Measurements from ENCODE around the gene TMEM114. TPM values are rescaled to one million over a fixed set of nuclear protein-coding genes. Genes with fewer than 3 reads are reported as not detected.

Gene TMEM114
- total RNA-seq, 2 experiments from 2014 or later: not detected

DNA sequence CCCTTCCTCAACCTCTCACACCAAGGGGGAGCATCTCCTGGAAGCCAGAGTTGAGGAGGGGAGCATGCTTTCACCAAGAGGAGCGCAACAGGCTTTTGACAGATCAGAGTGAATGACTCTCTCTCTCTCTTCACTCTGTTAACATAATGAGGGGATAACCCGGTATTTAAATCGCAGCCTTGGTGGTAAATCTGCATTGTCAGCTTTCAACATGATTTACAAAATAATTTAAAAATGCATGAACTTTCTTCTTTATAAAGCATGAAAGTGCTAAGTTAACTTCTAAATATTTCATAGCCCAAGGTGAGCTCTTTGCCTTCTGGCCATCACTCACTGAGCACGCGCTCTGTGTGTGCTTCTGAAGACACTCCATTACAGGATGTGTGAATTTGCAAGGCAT, 61.8 kb downstream of the TMEM114 start:
- POLR2A ChIA-PET: no interaction called here
- H3K4me1 Mint-ChIP-seq (ENCODE audit: low read depth): no peaks in the 10 kb centered on the region

DNA sequence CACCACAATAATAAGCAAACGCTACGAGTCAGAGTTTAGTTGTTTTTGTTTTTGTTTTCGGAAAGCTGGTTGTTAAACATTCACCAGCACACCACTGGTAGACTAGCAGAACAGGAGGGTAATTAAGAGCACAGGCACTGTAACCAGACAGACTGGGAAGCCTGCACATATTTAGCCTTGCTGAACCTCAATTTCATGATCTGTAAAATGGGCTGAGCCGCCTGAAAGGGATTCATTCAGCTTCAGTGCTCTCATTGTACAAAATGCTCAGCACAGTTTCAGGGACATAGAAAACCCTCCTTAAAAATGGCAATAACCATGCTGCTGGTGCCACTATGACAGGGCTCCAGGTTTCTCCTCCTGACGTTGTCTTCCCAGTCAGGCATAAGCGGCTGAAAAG, 66.4 kb downstream of the TMEM114 start:
- ChIA-PET CTCF (no interaction called here), POLR2A (no interaction called here)
- Mint-ChIP-seq H3K9me3 (ENCODE audit: insufficient read depth) (no peaks in the 10 kb centered on the region), H3K27ac (no peak overlapping the region), H3K4me1 (ENCODE audit: low read depth) (no peaks in the 10 kb centered on the region), H3K27me3 (ENCODE audit: low read depth) (no peaks in the 10 kb centered on the region), H3K4me3 (no peak overlapping the region), H3K36me3 (ENCODE audit: low read depth) (no peaks in the 10 kb centered on the region)
- DNase-seq (no peak), ATAC-seq (no peak)

More for the DNA sequence above, 61.8 kb downstream of the TMEM114 start:
- DNase-seq (no peak), ATAC-seq (no peak)
- Mint-ChIP-seq H3K9me3 (ENCODE audit: insufficient read depth) (no peaks in the 10 kb centered on the region), H3K36me3 (ENCODE audit: low read depth) (no peaks in the 10 kb centered on the region), H3K27ac (no peak overlapping the region), H3K4me3 (no peak overlapping the region), H3K27me3 (ENCODE audit: low read depth) (no peaks in the 10 kb centered on the region)
- CTCF ChIA-PET: no interaction called here

DNA sequence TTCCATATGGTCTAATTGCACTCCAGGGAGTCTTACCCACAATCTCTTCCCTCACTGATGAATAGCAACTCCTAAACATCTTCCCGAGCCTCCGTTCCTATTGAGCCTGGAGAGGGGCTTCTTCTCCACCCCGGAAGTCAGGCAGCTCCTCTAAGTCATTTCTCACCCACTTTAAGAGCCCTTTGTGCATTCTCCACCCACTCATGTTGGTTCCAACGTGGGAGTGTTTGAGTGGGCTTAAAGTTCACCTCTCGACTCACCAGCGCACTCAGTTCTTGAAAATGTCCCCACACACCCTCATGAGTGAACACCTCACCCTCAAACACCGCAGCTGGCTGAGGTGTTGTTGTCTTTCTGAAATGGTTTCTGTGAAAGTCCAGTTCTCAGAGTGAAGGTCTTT, 67.6 kb downstream of the TMEM114 start:
- Mint-ChIP-seq H3K4me3 (no peak overlapping the region), H3K4me1 (ENCODE audit: low read depth) (no peaks in the 10 kb centered on the region), H3K9me3 (ENCODE audit: insufficient read depth) (no peaks in the 10 kb centered on the region), H3K27ac (no peak overlapping the region), H3K36me3 (ENCODE audit: low read depth) (no peaks in the 10 kb centered on the region), H3K27me3 (ENCODE audit: low read depth) (no peaks in the 10 kb centered on the region)
- POLR2A ChIA-PET: no interaction called here
- CTCF ChIA-PET: no interaction called here
- no peak for DNase-seq
- ATAC-seq: no peak

DNA sequence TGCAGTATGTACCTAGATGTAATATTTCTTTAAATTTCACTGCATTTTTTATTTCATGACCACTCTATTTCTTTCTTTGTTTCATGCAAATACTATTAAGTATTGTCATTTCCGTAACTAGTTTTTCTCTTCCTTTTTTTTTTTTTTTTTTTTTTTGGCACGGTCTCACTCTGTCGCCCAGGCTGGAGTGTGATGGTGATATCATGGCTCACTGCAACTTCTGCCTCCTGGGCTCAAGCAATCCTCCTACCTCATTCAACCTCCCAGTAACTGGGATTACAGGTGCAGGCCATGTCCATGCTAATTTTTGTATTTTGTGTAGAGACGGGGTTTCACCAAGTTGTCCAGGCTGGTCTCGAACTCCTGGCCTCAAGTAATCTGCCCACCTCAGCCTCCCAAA, 70.7 kb downstream of the TMEM114 start:
- H3K36me3 Mint-ChIP-seq (ENCODE audit: low read depth): no peaks in the 10 kb centered on the region
- ChIA-PET CTCF (no interaction called here), POLR2A (no interaction called here)
- H3K9me3 Mint-ChIP-seq (ENCODE audit: insufficient read depth): no peaks in the 10 kb centered on the region
- H3K27me3 Mint-ChIP-seq (ENCODE audit: low read depth): no peaks in the 10 kb centered on the region
- no peaks in the 10 kb centered on the region for H3K4me1 Mint-ChIP-seq (ENCODE audit: low read depth)
- no peak overlapping the region for H3K27ac Mint-ChIP-seq
- DNase-seq (no peak), ATAC-seq (no peak)
- H3K4me3 Mint-ChIP-seq: no peak overlapping the region

Other genes starting within 250 kb of the TMEM114 start
- gene METTL22, start 31.2 kb upstream of the TMEM114 start, total RNA-seq: 10 to 100 TPM; 26.7 to 27.4 TPM
- 1 to 10 TPM; 2.9 to 3.0 TPM for gene ABAT, start 84.1 kb upstream of the TMEM114 start, total RNA-seq
- gene TMEM186, start 207.1 kb upstream of the TMEM114 start, total RNA-seq: 10 to 100 TPM; 11.0 to 11.1 TPM
- 10 to 100 TPM; 36.9 to 37.6 TPM for gene PMM2, start 207.3 kb upstream of the TMEM114 start, total RNA-seq